DMS 273 treated with DMSO at 0.1 percent for 48 hours (cell line): Measurements from ENCODE around the gene RIN1.
"Not testable (repeated sequence)": the region's sequence is repeated elsewhere in the genome, so short reads cannot be mapped to it uniquely, and the experiment has no call there.

Experiments used
- DNase-seq: peaks from one replicate; lab custom pipeline; 2025; lab: John Stamatoyannopoulos, UW

Gene RIN1, protein sequence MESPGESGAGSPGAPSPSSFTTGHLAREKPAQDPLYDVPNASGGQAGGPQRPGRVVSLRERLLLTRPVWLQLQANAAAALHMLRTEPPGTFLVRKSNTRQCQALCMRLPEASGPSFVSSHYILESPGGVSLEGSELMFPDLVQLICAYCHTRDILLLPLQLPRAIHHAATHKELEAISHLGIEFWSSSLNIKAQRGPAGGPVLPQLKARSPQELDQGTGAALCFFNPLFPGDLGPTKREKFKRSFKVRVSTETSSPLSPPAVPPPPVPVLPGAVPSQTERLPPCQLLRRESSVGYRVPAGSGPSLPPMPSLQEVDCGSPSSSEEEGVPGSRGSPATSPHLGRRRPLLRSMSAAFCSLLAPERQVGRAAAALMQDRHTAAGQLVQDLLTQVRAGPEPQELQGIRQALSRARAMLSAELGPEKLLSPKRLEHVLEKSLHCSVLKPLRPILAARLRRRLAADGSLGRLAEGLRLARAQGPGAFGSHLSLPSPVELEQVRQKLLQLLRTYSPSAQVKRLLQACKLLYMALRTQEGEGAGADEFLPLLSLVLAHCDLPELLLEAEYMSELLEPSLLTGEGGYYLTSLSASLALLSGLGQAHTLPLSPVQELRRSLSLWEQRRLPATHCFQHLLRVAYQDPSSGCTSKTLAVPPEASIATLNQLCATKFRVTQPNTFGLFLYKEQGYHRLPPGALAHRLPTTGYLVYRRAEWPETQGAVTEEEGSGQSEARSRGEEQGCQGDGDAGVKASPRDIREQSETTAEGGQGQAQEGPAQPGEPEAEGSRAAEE

DNA sequence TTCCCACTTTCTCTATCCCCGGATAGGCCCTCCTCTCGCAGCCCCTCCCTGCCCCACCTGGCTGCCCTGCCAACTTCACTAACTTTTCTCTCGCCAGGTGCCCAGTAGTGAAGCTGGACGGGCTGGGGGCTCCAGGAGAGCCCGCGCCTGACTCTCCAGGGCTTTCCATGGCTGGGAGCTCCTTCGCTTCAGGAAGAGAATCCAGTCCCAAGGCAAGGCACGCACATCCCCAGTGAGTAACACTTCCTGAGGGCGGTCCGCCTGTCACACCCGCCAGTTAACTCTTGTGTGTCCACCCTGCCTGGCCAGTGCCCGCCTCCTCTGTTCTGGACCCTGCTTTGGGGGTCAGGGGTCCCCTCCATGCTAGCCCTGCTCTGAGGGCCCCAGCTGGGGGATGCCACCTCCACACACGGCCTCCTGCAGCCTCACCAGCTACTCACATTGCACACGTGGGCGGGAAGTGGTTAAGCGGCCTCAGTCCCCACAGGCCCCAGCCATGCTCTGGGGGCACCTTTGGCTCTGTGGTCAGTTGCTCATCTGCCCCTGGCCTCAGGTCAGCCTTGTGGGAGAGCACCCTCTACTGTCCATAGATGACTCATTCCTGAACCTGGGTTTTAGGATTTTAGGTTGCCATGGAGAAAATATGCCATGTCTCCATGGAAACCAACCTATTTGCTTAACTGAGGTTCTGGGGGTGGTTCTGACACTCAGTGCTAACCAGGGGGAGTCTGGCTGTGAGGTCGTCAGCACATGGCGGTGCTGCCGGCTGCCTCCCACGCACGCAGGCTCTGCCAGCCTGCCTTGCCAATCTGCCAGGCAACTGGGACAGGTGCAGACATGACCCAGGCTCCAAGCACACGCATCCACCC is at the start of gene RIN1:
Gene RIN1 (minus strand): TSS at position 201 of the 869 bp plus-strand sequence. CDS start 32 bp downstream, at position 169.
- peak; percentile 89 for DNase-seq

DNA sequence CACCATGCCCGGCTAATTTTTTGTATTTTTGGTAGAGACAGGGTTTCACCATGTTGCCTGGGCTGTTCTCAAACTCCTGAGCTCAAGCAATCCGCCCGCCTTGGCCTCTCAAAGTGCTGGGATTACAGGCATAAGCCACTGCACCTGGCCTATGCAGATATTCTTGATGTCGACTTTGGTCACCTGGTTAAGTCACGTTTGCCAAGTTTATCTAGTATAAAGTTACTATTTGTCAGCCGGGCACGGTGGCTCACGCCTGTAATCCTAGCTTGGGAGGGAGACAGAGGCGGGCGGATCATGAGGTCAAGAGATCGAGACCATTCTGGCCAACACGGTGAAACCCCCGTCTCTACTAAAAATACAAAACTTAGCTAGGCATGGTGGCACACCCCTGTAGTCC is 48.1 kb upstream of the RIN1 start:
- DNase-seq: not testable (repeated sequence)

DNA sequence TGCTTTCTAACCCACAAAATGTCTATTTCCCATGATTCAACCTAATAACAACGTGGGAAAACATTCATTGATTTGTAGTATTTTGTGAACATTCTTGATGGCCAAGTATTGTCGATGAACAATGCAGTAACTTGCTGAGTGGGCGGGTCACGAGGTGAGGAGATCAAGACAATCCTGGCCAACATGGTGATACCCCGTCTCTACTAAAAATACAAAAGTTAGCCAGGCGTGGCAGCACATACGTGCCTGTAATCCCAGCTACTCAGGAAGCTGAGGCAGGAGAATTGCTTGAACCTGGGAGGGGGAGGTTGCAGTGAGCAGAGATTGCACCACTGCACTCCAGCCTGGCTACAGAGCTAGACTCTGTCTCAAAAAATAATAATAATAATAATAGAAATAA is 44.0 kb upstream of the RIN1 start:
- not testable (repeated sequence) for DNase-seq

- not testable (repeated sequence) for DNase-seq
Observed at GRCh38 chr11:66373690-66374287, 37.6 kb upstream of the RIN1 start.

DNA sequence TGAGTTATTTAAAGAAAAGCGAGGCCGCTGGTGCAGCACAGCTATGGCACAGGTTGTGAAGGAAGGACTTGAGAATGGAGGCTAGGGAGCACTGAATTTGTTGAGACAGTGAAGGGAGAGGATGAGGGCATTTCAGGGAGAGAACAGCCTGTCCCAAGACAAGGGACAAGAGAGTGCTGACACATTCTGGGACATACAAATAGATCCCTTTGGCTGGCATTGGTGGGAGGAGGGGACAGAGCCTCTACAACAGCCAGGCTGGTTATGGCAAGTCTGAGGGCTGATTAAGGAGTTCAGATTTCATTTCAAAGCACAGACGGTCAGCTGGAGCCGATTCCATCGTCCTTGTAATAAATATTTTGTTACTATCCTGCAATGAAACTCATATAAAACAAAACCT is 37.0 kb upstream of the RIN1 start:
- DNase-seq: no peak

DNA sequence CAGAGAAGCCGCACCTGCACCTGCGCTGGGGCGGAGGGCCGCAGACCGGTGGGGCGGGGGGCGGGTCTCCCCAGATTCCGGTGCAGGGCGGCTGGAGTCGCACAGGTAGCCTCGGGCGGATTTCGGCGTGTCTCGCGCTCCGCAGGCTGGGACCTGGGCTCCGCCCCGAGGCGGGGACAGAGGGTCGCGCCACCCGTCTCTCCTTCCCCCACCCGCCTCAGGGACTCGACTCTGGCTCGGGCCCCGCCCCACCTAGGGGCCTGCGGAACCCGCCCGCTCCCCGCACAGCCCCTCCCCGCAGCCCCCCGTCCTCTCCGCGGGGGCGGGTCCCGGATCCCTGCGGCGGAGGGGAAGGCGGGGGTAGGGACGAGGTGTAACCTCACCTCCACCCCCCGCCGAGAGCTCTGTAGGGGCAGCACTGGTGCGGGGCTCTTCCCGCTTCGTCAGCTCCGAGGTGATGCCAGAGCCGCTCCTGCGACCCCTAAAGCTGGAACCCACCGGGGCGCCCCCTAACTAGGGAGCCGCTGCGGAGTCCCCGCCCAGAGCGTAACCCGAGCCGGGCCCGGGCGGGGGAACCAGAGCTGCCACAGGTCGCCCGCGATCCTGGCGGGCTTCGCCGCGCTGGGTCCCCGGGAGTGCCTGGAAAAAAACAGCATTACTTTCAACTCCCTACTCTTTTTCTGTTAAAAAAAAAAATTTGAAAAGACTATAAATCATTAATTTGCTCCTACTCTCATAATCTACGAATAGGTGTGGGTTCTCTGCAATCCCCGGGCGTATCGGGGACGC is 35.6 kb upstream of the RIN1 start, which contains the start of gene SLC29A2:
Gene SLC29A2 (minus strand): TSS at position 134 of the 789 bp plus-strand sequence. CDS start 169 bp downstream, outside the sequence.
- peak; percentile 58 for DNase-seq

DNA sequence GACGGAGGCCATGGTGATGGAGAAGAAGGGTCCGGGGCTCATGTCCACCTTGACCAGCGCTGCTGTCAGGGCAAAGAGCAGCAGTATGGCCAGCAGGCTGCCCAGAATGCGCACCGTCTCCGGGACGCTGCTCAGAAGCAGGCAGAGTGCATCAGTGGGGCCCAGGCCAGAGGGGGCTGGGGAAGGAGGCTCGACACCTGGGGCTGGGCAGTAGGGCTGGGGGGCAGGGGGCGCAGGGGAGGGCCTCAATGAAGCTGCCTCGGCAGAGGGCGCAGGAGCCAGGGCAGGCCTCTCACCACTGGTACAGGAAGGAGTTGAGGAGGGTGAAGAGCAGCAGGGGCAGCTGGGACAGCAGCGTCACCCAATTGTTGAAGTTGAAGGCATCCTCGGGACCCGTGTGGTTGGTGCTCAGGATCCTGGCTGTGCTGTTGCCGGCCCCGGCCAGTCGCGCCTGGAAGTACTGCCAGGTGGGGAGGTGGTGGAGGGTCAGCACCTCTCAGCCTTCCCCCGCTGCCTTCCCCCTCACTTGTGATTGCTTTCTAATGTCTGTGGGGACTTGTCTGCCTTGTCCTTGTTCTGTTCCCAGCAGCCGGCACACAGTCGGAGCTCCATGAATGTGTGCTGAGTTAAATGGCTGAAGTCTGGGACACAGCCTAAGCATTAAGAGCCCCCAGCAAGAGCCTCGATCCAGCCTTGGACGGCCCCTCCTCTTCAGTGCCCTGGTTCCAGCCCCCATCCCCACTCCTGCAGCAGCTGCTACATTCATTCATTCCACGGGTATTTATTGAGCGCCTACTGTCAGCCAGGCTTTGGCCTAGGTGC is 33.0 kb upstream of the RIN1 start:
- DNase-seq: no peak

- DNase-seq: no peak
Observed at GRCh38 chr11:66368484-66368883, 32.2 kb upstream of the RIN1 start.

DNA sequence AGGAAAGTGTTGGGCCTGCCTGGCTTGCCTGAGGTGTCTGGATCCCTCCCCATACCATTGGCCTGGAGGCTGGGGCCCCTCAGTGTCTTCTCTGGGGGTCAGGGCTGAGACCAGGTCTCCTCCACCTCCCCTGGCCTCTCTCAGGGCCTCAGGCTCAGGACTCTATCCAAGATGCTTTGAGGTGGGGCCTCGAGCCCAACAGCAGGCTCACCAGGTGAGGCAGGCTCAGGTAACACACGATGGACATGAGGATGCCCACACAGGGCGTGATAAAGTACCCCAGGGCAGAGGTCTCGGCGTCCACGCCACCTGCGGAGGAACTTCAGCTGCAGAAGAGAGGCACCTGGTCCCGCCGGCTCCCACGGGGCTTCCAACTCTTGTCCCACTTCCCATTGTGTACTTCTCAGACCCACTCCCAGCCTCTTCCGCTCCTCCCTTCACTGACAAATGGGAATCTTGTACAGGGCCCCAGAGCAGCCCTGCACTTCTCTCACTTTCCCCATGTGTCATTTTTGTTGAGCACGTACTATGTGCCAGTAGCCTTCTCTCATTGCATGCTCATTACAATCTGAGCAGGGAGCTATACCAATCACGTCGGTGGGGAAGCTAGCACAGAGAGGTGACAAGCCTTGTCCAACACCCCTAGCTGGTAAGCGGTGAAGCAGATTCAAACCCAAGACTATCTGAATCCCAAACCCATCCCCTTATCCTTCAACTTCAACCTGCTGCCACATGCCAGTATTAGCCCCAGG is 31.5 kb upstream of the RIN1 start:
- DNase-seq: no peak

GRCh38 chr11:66366844-66367477 is 30.7 kb upstream of the RIN1 start:
- DNase-seq: no peak

- no peak for DNase-seq
Observed at GRCh38 chr11:66365711-66366619, 29.7 kb upstream of the RIN1 start.

GRCh38 chr11:66365166-66365565 is 28.9 kb upstream of the RIN1 start:
- no peak for DNase-seq

DNA sequence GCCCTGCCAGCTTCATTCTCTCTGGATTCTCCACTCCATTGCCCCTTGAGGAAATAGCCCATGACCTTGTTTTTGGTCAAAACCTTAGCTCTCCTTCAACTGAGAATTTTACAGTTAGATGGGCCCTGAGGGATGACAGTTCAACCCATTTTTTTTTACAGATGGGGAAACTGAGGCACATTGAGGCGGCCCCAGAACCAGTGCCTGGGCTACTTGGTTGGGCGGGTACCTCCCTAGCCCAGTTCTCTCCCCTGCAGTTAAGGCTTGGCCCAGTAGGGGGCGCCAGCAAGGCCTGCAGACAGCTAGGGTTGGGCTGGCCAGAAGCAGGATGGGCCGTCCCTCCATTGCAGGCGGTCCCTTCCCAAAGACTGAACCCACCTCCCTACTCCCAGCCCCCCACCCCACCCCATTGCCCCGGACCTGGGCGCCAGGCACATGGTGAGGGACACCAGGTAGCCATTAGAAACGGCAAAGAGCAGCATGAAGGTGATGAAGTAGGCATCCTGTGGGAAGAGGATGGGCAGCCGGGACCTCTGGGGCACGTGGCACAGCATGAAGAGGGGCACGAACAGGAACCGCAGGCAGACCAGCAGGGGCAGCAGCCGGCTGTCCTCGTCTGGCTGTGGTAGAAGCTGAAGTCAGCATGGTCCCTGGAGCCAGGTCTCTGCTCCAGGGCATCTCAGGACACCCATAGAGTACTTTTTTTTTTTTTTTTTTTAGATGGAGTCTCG is 27.7 kb upstream of the RIN1 start:
- no peak for DNase-seq

GRCh38 chr11:66363187-66363601 is 27.0 kb upstream of the RIN1 start:
- DNase-seq: no peak

GRCh38 chr11:66362481-66363147 is 26.4 kb upstream of the RIN1 start:
- no peak for DNase-seq

DNA sequence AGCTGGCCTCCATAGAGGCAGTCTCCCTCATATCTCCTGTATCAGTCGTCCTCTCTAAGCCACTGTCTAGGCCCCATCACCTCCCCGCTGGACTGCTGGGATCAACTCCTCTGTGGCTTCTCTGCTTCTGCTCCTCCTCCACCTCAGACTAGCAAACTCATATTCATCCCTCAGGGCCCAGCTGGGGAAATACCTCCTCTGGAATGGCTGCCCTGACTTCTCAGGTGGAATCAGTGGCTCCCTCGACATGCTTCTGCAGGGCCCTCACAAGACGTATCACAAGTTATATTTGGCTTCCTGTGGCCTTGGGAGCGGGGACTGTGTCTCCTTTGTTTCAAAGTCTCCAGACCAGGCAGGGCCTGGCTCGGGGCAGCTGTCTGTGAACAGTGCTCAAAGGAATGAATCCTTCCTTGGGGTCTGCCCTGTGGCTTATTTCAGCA is 25.3 kb upstream of the RIN1 start:
- DNase-seq: no peak
